Psoas muscle (tissue), 8 donors: Measurements from ENCODE around the gene PXYLP1. TPM values are rescaled to one million over a fixed set of nuclear protein-coding genes. Genes with fewer than 3 reads are reported as not detected.

Source experiments
- ATAC-seq, 4 donors: fragments of 200-7000 bp; cut with Tn5 transposase; one replicate each; pipeline ENCODE4 v1.9.1; 2020; ENCODE audit warnings: moderate library complexity in 3 of 4, mild to moderate bottlenecking in 2 of 4
- DNase-seq, 2 donors: peaks; one replicate each; pipeline ENCODE4 v3.0.0-alpha.2; 2020
- H3K27ac ChIP-seq: fragments of 200-600 bp; one replicate; pipeline ENCODE4 v1.8.0; 2022
- H3K27me3 ChIP-seq, 3 donors: fragments of 200-600 bp in 1 of 3; one replicate each; pipeline versions ENCODE4 v1.6.1 to v1.8.0; 2013 to 2022; ENCODE audit warnings: low read length in 2 of 3, mild to moderate bottlenecking in 2 of 3, moderate library complexity in 1 of 3; ENCODE audit not compliant: insufficient read depth in 3 of 3
- H3K36me3 ChIP-seq, 2 donors: fragments of 200-600 bp in 1 of 2; one replicate each; pipeline versions ENCODE4 v1.6.1 to v1.8.0; 2013 to 2022; ENCODE audit warnings: low read depth in 1 of 2, mild to moderate bottlenecking in 1 of 2, moderate library complexity in 1 of 2; ENCODE audit not compliant: insufficient read depth in 1 of 2
- H3K4me1 ChIP-seq: fragments of 200-600 bp; one replicate; pipeline ENCODE4 v1.8.0; 2022
- H3K4me3 ChIP-seq: fragments of 200-600 bp; one replicate; pipeline ENCODE4 v1.8.0; 2022; ENCODE audit warnings: mild to moderate bottlenecking
- H3K9me3 ChIP-seq: fragments of 200-600 bp; one replicate; pipeline ENCODE4 v1.8.0; 2022
- WGBS, 3 donors: extraction: QIAGEN DNeasy Blood & Tissue Kit; methylation state at CpG; one replicate each; pipeline versions ENCODE4 v1.1.6 to v1.1.7; 2013; 5-methylcytosine and 5-hydroxymethylcytosine counted together
- intact Hi-C, 2 donors: fragments of 100-400 bp; cut with DNase I; formaldehyde crosslinking; loops; one replicate each; pipeline versions ENCODE4 v1.11.0 to v1.14.2; 2022
- polyA plus RNA-seq, 3 donors: library from polyadenylated mRNA; stranded (reverse); fragments of 200-250 nt; gene quantifications; one replicate each; pipeline ENCODE4 v1.2.3, GENCODE V29; 2013
- total RNA-seq, 4 donors: library from RNA; stranded (reverse); fragmentation: NEBNext Ultra II Directional in 2 of 4; extraction: Animal tissue kit (Norgen Biotek cat#: 25700) in 2 of 4; gene quantifications; one replicate each; pipeline versions ENCODE4 v1.2.1 to v1.2.4, GENCODE V29; 2021 to 2023
- TF ChIP-seq, protein P1 (sequence below): fragments of 200-600 bp; IDR thresholded peaks from one replicate; pipeline ENCODE4 v1.8.0; 2022; ENCODE audit warnings: antibody characterized with exemption
- donor health status: healthy with polysubstance abuse.
- donor health status: DM: no; HTN: no; CAD: no; lungs with moderate emphysema.
- donor health status: Bipolar disorder and iron deficiency.
- donor health status: healthy.
- donor health status: DM: yes; HTN: yes; CAD: no.
- donor health status: DM: no; HTN: no; CAD: no.
- donor health status: DM: no; HTN: no; CAD: no.
- donor health status: DM: yes; HTN: yes; CAD: no.

Gene PXYLP1
- total and polyA plus RNA-seq, 7 donors, result 0.83 to 6.8 (median 1.8) TPM

DNA sequence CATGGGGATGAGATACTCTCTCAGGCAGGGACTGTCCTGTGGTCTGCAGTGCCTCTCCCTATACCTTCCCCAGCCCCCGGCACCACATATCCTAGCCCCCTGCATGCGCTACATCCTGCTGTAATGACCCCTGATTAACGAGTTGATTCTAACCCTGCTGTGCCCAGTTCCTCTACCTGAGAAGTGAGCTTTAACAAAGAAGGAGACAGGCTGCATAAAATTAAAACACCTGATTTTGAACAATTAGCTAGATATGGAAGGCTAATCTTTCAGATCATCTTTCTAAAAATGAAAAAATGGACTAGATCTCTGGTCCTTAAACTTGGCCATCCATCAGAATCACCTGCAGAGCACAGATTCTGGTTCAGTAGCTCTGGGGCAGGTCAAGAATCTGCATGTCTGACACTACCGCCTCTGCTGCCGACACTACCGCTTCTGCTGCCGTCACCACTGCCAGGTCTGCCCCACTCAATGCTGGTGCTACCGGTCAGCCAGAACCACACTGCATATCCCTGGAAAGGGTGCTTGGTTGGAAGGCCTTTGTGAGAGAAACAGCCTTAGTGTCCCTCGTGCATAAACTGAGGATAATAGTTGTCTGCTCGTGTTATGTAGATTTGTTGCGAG lies 103.1 kb downstream of the PXYLP1 start:
- TF ChIP-seq, protein P1, sequence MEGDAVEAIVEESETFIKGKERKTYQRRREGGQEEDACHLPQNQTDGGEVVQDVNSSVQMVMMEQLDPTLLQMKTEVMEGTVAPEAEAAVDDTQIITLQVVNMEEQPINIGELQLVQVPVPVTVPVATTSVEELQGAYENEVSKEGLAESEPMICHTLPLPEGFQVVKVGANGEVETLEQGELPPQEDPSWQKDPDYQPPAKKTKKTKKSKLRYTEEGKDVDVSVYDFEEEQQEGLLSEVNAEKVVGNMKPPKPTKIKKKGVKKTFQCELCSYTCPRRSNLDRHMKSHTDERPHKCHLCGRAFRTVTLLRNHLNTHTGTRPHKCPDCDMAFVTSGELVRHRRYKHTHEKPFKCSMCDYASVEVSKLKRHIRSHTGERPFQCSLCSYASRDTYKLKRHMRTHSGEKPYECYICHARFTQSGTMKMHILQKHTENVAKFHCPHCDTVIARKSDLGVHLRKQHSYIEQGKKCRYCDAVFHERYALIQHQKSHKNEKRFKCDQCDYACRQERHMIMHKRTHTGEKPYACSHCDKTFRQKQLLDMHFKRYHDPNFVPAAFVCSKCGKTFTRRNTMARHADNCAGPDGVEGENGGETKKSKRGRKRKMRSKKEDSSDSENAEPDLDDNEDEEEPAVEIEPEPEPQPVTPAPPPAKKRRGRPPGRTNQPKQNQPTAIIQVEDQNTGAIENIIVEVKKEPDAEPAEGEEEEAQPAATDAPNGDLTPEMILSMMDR, result no peak
- H3K27ac ChIP-seq, result no peak overlapping the region
- DNase-seq (no peak), ATAC-seq (no peak)
- WGBS, 3 donors, result 88 to 91% (median 90%) methylated on average over 11 of the region's 11 CpGs
- no peak overlapping the region for H3K4me3 ChIP-seq
- H3K36me3 ChIP-seq, result no peaks in the 10 kb centered on the region
- H3K27me3 ChIP-seq, result no peaks in the 10 kb centered on the region
- intact Hi-C loops, result no loop called here
- no peaks in the 10 kb centered on the region for H3K9me3 ChIP-seq
- H3K4me1 ChIP-seq, result no peaks in the 10 kb centered on the region

DNA sequence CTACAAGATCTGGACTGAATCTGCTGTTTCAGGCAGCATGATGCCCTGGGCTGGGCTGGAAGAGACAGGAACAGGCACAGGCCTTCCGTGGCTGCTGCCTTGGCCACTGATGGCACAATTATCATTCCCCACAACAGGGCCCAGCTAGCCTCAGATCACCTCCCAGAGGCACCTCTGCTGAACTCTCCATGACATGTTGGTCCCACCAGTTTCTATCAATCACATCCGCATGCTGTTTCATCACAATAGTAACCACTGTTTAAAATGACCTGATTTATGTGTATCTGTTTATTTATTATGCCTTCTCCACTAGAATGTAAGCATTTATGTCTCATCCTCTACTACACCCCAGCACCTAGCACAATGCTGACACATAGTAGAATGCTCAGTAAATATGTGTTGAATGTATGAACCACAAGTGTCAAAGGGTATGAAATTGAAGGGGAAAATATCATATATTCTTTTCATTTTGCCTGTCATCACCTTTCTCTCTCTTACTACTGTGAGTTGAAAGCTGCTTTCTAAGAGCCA lies 104.0 kb downstream of the PXYLP1 start:
- no peak overlapping the region for H3K27ac ChIP-seq
- ATAC-seq (no peak), DNase-seq (no peak)
- H3K9me3 ChIP-seq, result no peaks in the 10 kb centered on the region
- H3K36me3 ChIP-seq, result no peaks in the 10 kb centered on the region
- H3K4me1 ChIP-seq, result no peaks in the 10 kb centered on the region
- TF ChIP-seq, protein P1, result no peak
- no peaks in the 10 kb centered on the region for H3K27me3 ChIP-seq
- WGBS, 3 donors, result 51 to 69% (median 52%) methylated on average over 2 of the region's 2 CpGs
- no peak overlapping the region for H3K4me3 ChIP-seq
- intact Hi-C loops, result no loop called here

DNA sequence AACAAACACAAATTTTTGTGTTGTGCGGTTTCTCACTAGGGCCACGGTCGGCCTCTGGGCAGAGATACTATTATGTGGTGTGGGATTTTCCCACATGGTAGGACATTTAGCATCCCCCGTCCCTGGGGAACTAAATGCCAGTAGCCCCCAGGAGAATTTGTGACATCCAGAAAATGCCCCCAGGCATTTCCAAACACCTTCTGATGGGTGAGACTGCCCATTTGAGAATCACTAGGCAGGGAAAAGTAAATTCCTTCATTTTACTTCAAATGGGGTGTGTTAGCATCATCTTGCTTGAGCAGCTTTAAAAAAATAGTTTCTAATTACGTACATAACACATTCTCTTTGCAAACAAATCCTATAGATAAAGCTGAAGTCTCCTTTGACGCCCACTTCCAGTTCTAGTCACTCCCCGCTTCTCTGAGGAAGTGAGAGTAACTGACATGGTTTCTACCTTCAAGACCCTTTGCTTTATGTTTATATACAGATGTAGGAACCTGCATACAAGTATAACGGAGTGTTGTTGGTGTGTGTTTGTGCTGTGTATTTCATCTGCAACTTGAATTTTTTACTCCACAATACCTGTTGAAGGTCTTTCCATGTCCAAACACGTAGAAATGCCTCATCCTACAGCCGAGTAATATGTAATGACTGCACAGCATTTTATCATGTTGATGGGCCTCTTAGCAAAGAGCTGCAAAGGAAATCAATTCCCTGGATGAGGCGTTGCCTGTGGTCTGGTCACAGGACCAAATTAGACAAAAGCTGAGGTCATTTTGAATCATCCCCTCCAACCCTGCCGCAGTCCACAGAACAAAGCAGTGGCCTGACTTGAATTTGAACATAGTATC lies 105.3 kb downstream of the PXYLP1 start:
- Histone ChIP-seq H3K36me3 (no peaks in the 10 kb centered on the region), H3K4me1 (no peaks in the 10 kb centered on the region), H3K27me3 (no peaks in the 10 kb centered on the region), H3K27ac (no peak overlapping the region), H3K4me3 (no peak overlapping the region), H3K9me3 (no peaks in the 10 kb centered on the region)
- ATAC-seq (no peak), DNase-seq (no peak)
- 79 to 81% (median 81%) methylated on average over 12 of the region's 12 CpGs for WGBS, 3 donors
- TF ChIP-seq, protein P1, result no peak
- intact Hi-C loops, result no loop called here

DNA sequence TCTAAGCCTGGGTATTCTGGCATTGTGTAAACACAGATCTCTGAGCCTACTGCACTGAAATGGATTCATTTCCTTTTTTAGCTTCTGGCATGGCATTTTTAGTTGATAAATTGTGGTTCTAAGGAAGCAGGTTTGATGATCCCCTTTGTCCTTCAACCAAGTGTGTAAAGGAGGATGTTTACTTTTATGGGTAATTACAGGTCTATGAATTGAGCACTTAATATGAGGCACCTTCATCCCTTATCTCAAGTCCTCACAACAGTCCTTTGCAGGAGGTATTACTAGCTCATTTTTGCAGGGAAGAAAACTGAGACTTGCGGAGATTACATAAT lies 105.9 kb downstream of the PXYLP1 start:
- Histone ChIP-seq H3K27me3 (no peaks in the 10 kb centered on the region), H3K4me1 (no peaks in the 10 kb centered on the region), H3K27ac (no peak overlapping the region), H3K4me3 (no peak overlapping the region), H3K9me3 (no peaks in the 10 kb centered on the region), H3K36me3 (no peaks in the 10 kb centered on the region)
- 94 to 100% (median 96%) methylated on average over 1 of the region's 1 CpG for WGBS, 3 donors
- no peak for ATAC-seq
- DNase-seq, result no peak
- TF ChIP-seq, protein P1, result no peak
- intact Hi-C loops, result no loop called here
